Measurements from ENCODE around the gene KLF3. TPM values are rescaled to one million over a fixed set of nuclear protein-coding genes. Genes with fewer than 3 reads are reported as not detected.

KLF3 gene
- total and polyA plus RNA-seq, 9 of the 15 experiments (the other 6 are each of a cell fraction or from before 2014, with no cell fraction given) = 9.9 to 47.2 (median 18.1) TPM

DNA sequence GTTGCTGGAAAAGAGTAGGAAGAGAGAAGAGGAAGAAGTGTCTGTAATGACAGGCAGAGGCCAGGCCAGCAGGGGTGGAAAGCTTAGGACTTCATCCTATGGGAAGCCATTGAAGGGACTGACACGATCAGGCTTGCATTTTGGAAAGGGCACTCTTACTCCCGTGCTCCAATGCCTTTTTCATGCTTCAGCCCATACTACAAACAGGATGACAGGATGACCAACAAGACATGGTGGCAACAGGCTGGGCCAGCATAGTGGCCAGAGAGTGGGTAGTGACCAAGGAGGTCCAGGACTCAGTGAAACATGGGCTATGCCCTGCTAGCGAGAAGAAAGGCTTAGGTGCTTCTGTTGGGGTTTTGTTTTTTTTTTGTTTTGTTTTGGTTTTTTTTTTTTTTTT lies 2.6 kb upstream of the KLF3 start:
- H2AFZ ChIP-seq (ENCODE audit: low read depth, low read length) = peak overlapping the region; percentile 54
- TF ChIP-seq ZNF384 (IDR thresholded peaks at IDR 0.05; ENCODE audit: low read depth, low read length) (0 out of 2 replicates have a peak, but pooled peaks have one; percentile 5), ZNF436 (CRISPR knock-in tag; IDR thresholded peaks at IDR 0.05) (no peak), GATA2 (CRISPR knock-in tag; IDR thresholded peaks at IDR 0.05) (no peak), NR2F6 (CRISPR knock-in tag; IDR thresholded peaks at IDR 0.05) (no peak)
- TF ChIP-seq, protein P1, sequence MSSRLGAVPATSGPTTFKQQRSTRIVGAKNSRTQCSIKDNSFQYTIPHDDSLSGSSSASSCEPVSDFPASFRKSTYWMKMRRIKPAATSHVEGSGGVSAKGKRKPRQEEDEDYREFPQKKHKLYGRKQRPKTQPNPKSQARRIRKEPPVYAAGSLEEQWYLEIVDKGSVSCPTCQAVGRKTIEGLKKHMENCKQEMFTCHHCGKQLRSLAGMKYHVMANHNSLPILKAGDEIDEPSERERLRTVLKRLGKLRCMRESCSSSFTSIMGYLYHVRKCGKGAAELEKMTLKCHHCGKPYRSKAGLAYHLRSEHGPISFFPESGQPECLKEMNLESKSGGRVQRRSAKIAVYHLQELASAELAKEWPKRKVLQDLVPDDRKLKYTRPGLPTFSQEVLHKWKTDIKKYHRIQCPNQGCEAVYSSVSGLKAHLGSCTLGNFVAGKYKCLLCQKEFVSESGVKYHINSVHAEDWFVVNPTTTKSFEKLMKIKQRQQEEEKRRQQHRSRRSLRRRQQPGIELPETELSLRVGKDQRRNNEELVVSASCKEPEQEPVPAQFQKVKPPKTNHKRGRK (tag; IDR thresholded peaks at IDR 0.05) = peak; percentile 54
- H3K79me2 ChIP-seq (ENCODE audit: control insufficient read depth, insufficient read depth, low read length) = peaks cover 50% of the 10 kb centered on the region
- ATAC-seq (no peak), FAIRE-seq (no peak), DNase-seq (ENCODE audit: extremely low read depth in 1 of 4, low spot score in 3 of 4) (no peak)
- intact Hi-C loops (cut with micrococcal nuclease) (no loop called here), in situ Hi-C loops (cut with MboI) (no loop called here)
- peak overlapping the region in 1 of 2 experiments; percentile 96; a peak in 1 of 4 replicates for H3K9ac ChIP-seq (ENCODE audit: insufficient read depth in 1 of 2, low read depth in 2 of 2, low read length in 2 of 2)
- no peaks in the 10 kb centered on the region for H3K9me1 ChIP-seq (ENCODE audit: control insufficient read depth, insufficient read depth, low read length)
- H3K27ac ChIP-seq (ENCODE audit: extremely low read depth, low read depth, low read length) = peak overlapping the region; percentile 97
- CTCF ChIA-PET (ENCODE audit: low intra/inter-chr PET ratio) = no interaction called here
- WGBS (ENCODE audit: insufficient coverage, low coverage, missing lambda C conversion rate) = 78% methylated on average over 3 of the region's 3 CpGs
- no peaks in the 10 kb centered on the region for H4K20me1 ChIP-seq (replicated peaks; ENCODE audit: control insufficient read depth, insufficient read depth, low read length)
- no peaks in the 10 kb centered on the region for H3K27me3 ChIP-seq (ENCODE audit: control insufficient read depth in 2 of 2, insufficient read depth in 2 of 2, low read length in 2 of 2)
- H3K36me3 ChIP-seq (ENCODE audit: control insufficient read depth, insufficient read depth, low read length) = peaks cover 10% of the 10 kb centered on the region
- POLR2A ChIA-PET = interaction anchor here (0.9 to 2.0 kb wide), 4 partner anchors 10 to 430 kb away, joined by 4 to 6 read pairs (median 4); no protein-coding TSS in a partner anchor
- BruUV-seq (replicated peaks) = no TSS peak
- peak overlapping the region; percentile 90 for H3K4me2 ChIP-seq (ENCODE audit: insufficient read depth, low read length)
- H3K9me3 ChIP-seq (replicated peaks; ENCODE audit: control insufficient read depth, insufficient read depth, low read depth, low read length) = peaks cover 14% of the 10 kb centered on the region
- peaks cover 17% of the 10 kb centered on the region in 2 experiments for H3K4me1 ChIP-seq (replicated peaks in 1 of 2; ENCODE audit: control insufficient read depth in 2 of 2, insufficient read depth in 2 of 2, low read length in 2 of 2)
- no peak overlapping the region for H3K4me3 ChIP-seq

Measured in K562 (cell line).